Smooth muscle cell (in vitro differentiated cells): ENCODE data around the gene STK16. TPM values are rescaled to one million over a fixed set of nuclear protein-coding genes. Genes with fewer than 3 reads are reported as not detected.

Experiments used
- DNase-seq: peaks from one replicate; lab custom pipeline; 2025; ENCODE audit not compliant: unreplicated experiment; lab: John Stamatoyannopoulos, UW
- H2AFZ ChIP-seq: fragments of 200-600 bp; sonication (generic); 2 replicates; pipeline ENCODE4 v1.6.0; 2016; ENCODE audit warnings: antibody characterized with exemption, low read depth, mild to moderate bottlenecking
- H3F3A ChIP-seq: fragments of 200-600 bp; sonication (generic); 2 replicates; pipeline ENCODE4 v1.6.0; 2017; ENCODE audit warnings: antibody characterized with exemption, low read depth
- H3K27ac ChIP-seq: fragments of 200-600 bp; sonication (generic); 2 replicates; pipeline ENCODE4 v1.5.1; 2016; ENCODE audit warnings: low read depth, mild to moderate bottlenecking
- H3K27me3 ChIP-seq: fragments of 200-600 bp; sonication (generic); 2 replicates; pipeline ENCODE4 v1.6.1; 2016; ENCODE audit warnings: low read depth, mild to moderate bottlenecking
- H3K36me3 ChIP-seq: fragments of 200-600 bp; sonication (generic); 2 replicates; pipeline ENCODE4 v1.5.1; 2016; ENCODE audit warnings: low read depth
- H3K4me1 ChIP-seq: fragments of 200-600 bp; sonication (generic); 2 replicates; pipeline ENCODE4 v1.5.1; 2016; ENCODE audit warnings: low read depth
- H3K4me2 ChIP-seq: fragments of 200-600 bp; sonication (generic); 2 replicates; pipeline ENCODE4 v1.6.0; 2016; ENCODE audit warnings: mild to moderate bottlenecking
- H3K4me3 ChIP-seq: fragments of 200-600 bp; sonication (generic); 2 replicates; pipeline ENCODE4 v1.5.1; 2016; ENCODE audit warnings: mild to moderate bottlenecking
- H3K79me2 ChIP-seq: fragments of 200-600 bp; sonication (generic); 2 replicates; pipeline ENCODE4 v1.6.0; 2016; ENCODE audit warnings: low read depth, mild to moderate bottlenecking
- H3K9ac ChIP-seq: fragments of 200-600 bp; sonication (generic); 2 replicates; pipeline ENCODE4 v1.6.0; 2016; ENCODE audit warnings: low read depth
- H3K9me3 ChIP-seq: fragments of 200-600 bp; sonication (generic); replicated peaks from 2 replicates; pipeline ENCODE4 v1.5.1; 2016; ENCODE audit warnings: low read depth
- H4K20me1 ChIP-seq: fragments of 200-600 bp; sonication (generic); 2 replicates; pipeline ENCODE4 v1.6.0; 2016; ENCODE audit warnings: low read depth
- CTCF ChIP-seq: fragments of 200-600 bp; sonication (generic); IDR thresholded peaks from 2 replicates; pipeline ENCODE4 v1.5.1; 2017; ENCODE audit warnings: borderline replicate concordance, mild to moderate bottlenecking, antibody characterized with exemption; ENCODE audit not compliant: insufficient read depth, poor library complexity, severe bottlenecking
- WGBS: methylation state at CpG from one replicate; pipeline ENCODE4 v1.1.7; 2016; ENCODE audit warnings: low lambda C conversion rate; 5-methylcytosine and 5-hydroxymethylcytosine counted together
- polyA plus RNA-seq: library from polyadenylated mRNA; unstranded; fragments of >200 nt; fragmentation: Nextera tagmentation; extraction: Ambion mirVana; gene quantifications from 2 replicates; pipeline ENCODE4 v1.2.1, GENCODE V29; 2016
- total RNA-seq: library from RNA; depleted of rRNA; stranded (reverse); fragments of >200 nt; gene quantifications from 2 replicates; pipeline ENCODE4 v1.2.3, GENCODE V29; 2014

The STK16 gene
- total and polyA plus RNA-seq, 2 experiments from 2014 or later = 8.8 to 15.2 TPM

DNA sequence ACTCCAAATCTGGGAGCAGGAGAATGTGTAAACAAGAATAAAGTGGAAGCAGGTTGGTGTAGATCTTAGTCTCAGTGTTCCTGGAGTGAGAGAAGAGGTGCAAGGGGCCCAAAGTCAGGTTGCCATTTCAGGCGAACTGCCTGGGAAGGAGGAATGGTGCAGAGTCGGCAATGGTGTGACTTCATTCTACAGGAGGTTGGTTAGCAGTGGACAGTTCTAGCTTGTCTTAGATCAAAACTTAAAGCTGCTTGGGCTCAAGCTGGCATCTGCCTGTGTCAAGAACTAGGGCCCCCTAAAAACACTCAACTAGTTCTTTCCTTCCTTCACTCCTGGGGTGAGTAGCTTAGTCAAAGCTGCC, 3.5 kb downstream of the STK16 start:
- no peak for TF ChIP-seq CTCF

GRCh38 chr2:219249203-219249980, 4.1 kb downstream of the STK16 start:
- 45% methylated on average over 7 of the region's 7 CpGs for WGBS
- Histone ChIP-seq H3K79me2 (peaks cover 13% of the 10 kb centered on the region), H3K4me3 (no peak overlapping the region), H4K20me1 (no peaks in the 10 kb centered on the region), H3F3A (peaks cover 12% of the 10 kb centered on the region), H3K4me1 (peaks cover 22% of the 10 kb centered on the region), H3K27me3 (peaks cover 29% of the 10 kb centered on the region), H2AFZ (no peak overlapping the region), H3K9ac (no peak overlapping the region), H3K27ac (peak overlapping the region; percentile 89), H3K4me2 (peak overlapping the region; percentile 58), H3K9me3 (no peaks in the 10 kb centered on the region), H3K36me3 (no peaks in the 10 kb centered on the region)
- no peak for TF ChIP-seq CTCF
- no peak for DNase-seq

More for the DNA sequence above, 3.5 kb downstream of the STK16 start:
- no peak overlapping the region for H3K9ac ChIP-seq
- H3K9me3 ChIP-seq = no peaks in the 10 kb centered on the region
- no peak overlapping the region for H2AFZ ChIP-seq
- H3K27me3 ChIP-seq = peaks cover 23% of the 10 kb centered on the region
- DNase-seq = no peak
- peaks cover 20% of the 10 kb centered on the region for H3K4me1 ChIP-seq
- no peak overlapping the region for H3K4me3 ChIP-seq
- peak overlapping the region; percentile 58 for H3K4me2 ChIP-seq
- 87% methylated on average over 2 of the region's 2 CpGs for WGBS
- no peaks in the 10 kb centered on the region for H4K20me1 ChIP-seq
- peaks cover 12% of the 10 kb centered on the region for H3F3A ChIP-seq
- H3K79me2 ChIP-seq = peaks cover 13% of the 10 kb centered on the region
- peak overlapping the region; percentile 89 for H3K27ac ChIP-seq
- no peaks in the 10 kb centered on the region for H3K36me3 ChIP-seq

GRCh38 chr2:219250049-219250781, 4.9 kb downstream of the STK16 start:
- Histone ChIP-seq H3K79me2 (peaks cover 13% of the 10 kb centered on the region), H2AFZ (no peak overlapping the region), H3K36me3 (no peaks in the 10 kb centered on the region), H4K20me1 (no peaks in the 10 kb centered on the region), H3F3A (peaks cover 17% of the 10 kb centered on the region), H3K9ac (no peak overlapping the region), H3K4me3 (no peak overlapping the region), H3K4me2 (peak overlapping the region; percentile 58), H3K9me3 (no peaks in the 10 kb centered on the region), H3K27me3 (peaks cover 37% of the 10 kb centered on the region), H3K27ac (peak overlapping the region; percentile 89), H3K4me1 (peaks cover 26% of the 10 kb centered on the region)
- TF ChIP-seq CTCF = no peak
- 92% methylated on average over 22 of the region's 22 CpGs for WGBS
- no peak for DNase-seq
